SIG-M5 (cell line): ENCODE data around the gene RIMBP3C.
"Not testable (repeated sequence)": the region's sequence is repeated elsewhere in the genome, so short reads cannot be mapped to it uniquely, and the experiment has no call there.

Experiments used
- DNase-seq: peaks from one replicate; lab custom pipeline; 2025; lab: John Stamatoyannopoulos, UW

The RIMBP3C gene

DNA sequence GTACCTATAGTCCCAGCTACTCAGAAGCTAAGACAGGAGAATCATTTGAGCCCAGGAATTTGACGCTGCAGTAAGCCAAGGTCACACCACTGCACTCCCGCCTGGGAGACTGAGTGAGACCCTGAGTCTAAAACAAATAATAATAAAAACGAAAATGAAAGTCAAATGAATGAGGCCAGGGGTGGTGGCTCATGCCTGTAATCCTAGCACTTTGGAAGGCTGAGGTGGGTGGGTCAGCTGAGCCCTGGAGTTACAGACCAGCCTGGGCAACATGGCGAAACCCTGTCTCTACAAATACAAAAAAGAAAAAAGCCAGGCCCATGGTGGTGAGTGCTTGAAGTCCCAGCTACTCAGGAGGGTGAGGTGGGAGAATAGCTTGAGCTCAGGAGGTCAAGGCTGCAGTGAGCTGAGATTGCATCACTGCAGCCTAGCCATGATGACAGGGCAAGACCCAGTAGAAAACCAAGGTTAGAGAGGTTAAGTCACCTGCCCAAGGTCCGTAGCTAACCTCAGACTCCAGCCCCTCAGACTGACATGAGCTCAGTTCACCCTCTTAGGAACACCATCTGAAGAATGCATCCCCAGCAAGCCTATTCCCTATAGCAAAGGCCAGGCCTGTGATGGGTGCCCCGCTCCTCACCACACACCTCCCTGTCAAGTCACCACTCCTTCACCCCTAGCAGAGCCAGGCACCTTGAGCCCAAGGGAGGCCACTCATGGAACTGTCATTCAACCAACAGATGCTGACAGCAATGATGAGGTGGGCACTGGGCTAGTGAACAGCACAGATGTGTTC, 24.4 kb downstream of the RIMBP3C start:
- not testable (repeated sequence) for DNase-seq

DNA sequence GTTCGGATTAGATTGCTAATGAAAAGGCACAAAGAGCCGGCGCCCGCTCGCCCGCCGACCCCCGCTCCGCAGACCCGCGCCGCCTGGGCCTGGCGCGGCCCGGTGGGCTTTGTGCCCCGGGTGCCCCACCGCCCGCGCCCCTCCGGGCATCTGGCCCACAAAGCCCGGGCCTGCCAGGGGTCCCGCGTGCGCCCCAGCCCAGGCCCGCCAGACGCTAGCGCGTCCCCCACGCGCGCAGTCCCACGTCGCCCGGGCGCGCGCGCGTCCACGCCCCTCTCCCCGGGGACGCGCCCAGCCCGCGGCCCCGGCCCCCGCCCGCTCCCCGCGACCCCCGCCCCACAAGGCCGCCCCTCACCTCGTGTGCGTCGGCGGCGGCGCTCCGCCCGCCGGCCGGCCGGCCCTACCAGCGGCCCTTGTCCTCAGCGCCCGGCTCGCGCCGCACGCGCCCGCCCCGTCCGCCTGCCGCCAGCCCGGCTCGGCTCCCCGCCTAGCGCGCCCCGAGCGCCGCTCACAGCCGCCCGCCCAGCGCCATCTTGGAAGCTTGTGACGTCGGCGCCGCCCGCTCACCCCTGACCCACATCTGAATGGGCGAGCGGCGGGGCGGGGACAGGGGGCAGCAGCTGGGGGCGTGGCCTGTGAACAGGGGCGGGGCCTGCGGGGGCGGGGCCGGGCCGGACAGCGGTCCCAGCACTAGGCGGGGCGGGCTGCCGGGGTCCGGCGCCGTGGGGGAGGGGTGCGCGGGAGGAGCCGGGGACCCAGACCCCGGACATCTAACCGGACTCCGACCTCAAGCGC, 34.1 kb downstream of the RIMBP3C start:
- not testable (repeated sequence) for DNase-seq

DNA sequence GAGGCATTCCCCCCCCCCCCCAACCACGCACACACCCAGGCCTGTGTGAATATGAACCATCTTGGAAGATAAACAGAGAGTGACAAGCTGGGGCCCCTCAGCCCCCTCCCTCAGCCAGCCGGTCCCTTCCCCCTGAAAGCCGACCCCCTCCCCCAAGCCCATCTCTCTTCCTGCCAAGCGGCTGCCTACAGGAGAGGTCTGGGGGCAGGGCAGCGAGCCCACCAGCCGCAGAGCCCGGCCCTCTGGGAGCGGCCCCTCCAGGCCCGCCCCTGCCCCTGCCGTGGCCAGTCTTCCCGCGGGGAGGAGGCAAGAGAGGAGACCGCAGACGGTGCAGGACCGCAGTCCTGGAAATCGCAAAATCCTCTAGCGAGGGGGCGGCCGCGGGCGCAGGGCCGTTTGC, 34.7 kb downstream of the RIMBP3C start:
- not testable (repeated sequence) for DNase-seq

DNA sequence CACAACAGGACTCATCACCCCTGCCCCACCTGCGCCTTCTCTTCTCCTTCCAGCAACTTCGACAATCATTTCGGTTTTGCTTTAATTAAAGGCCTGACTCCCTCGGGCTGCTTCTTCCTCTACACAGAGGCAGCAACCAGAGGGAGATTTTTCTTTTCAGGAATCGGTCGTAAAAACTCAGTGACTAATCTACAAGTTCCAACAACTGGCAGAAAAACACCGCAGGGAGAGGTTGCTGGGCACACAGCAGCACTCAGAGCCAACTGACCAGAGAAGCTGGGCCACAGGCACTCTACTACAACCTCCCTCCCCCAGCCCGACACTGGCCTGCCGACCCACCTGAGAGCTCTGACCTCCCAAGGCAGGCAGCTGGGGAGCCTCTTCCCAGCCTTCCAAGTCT, 36.0 kb downstream of the RIMBP3C start:
- DNase-seq, result not testable (repeated sequence)

DNA sequence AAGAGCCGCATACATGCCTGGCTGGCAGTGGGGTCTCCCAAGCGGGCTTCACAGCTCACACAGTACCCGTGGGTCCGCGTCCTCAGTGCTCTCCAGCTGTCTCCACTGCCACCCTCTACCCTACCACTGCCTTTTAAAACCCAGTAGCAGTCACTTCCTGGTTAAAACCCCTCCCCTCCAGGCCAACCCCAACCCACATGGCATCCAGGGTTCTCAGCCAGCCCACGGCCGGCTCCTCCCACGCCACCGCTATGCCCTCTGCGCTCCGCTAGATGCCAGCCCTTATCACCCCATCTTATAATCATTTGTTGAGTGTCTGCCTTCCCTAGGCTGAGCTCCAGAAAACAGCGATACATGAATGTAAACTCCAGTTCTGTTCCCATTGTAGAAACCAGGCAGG, 37.1 kb downstream of the RIMBP3C start:
- not testable (repeated sequence) for DNase-seq

DNA sequence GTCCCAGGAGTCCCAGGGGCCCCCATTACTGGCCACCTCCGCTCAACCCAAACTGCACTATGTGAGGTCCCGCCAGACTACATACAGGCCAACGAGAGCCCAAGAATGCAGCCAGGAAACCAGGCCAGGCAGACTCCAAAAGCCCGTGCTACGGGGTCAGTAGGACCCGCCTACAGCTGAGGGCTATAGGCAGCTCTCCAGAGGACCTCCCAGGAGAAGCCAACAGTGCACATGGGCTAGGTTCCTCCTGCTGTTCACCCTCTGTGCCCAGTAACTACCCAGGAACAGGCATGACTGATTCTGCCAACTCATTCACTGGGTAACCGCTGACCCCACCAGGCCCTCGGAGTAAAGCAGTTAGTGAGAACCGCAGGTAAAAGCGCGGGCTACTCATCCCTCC, 39.2 kb downstream of the RIMBP3C start:
- DNase-seq, result not testable (repeated sequence)

DNA sequence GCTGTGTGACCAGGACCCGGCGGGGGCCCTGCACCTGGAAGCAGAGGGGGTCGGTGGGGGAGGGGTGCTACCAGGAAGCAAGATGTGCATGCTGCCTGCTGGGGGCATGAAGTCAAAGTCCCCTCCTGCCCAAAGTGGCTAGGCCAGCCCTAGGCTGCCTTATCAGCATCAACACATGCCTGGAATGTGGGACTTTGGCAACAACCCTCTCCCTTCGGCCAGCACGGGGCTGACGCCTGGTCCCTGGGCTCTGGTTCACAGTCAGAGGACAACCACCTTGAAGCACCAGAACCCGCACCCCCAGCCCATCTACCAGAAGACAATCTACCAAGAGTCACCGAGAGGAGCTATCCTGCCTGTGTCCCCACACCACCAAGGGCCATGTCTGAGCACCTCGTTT, 40.9 kb downstream of the RIMBP3C start:
- not testable (repeated sequence) for DNase-seq

DNA sequence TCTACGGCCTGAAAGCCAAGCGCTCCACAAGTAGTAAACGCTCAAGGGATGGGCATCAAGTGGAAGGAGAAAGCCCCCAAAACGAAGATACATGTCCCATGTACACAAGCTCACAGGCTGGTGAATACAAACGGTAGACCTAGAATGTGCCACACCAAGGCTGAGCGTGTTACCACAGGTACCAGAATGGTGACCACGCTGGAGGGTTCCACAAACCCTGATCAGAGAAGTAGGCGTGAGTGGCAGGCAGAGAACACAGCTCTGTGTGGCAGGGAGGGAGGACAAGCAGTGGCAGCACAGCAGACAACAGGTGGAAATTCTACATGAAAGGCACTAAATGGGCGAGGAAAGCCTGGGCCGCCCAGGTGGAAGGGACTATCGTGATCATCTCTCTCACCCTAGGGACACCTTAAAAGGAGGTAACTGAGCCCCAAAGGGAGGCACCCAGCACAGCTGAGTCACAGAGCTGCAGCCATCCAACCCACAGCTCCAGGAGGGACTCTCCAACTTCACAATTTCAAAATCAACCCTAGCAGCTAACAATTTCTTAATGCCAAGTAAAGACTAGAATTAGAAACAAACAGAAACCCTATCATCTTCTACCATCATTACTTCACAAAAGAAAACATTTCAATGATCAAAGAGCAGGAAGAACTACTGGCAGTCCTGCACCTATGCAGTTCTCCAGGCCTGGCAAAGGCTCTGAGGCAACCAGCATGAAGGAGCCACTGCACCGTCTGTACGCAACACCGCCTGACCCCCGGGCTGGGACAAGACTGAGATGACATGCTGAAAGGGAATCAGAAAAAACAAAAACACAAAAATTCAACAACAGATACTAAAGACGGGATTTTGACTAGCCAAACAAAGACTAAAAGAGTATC, 51.4 kb downstream of the RIMBP3C start:
- DNase-seq, result not testable (repeated sequence)

DNA sequence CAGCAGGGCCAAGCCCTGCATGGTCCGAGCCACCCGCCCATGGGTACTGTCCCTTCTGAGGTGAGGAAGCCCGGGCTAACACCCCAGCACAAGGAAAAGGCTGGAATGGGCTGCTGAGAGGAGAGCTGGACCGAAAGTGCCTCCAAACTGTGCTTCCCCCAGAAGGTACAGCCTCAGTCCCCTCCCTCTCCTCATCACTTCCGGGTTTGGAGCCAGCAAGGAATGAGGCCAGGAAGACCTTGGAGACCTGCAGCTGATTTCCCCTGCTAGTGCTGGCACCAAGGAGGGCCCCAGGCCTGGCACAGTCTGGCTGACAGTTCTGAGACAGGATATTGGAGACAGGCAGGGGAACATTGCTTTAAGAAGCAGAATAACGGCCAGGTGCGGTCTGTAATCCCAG, 52.8 kb downstream of the RIMBP3C start:
- not testable (repeated sequence) for DNase-seq

DNA sequence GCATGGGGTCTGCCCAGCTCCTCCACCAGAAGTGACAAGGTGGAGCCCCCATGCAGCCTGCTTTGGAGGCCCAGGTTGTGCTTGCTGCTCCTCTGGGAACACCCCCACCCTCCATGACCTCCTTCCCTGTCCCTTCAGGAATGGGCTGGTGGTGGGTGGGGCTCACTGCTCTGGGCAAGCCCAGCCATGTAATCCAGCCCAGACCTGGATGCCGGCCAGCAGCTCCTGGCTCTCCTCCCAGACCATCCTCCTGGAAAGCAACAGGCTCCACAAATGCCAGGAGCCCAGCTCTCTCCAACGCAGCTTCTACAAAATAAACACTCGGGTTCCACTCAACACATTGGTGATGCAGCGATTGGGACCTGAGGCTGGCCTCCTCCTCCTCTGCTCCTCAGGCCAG, 53.3 kb downstream of the RIMBP3C start:
- DNase-seq, result not testable (repeated sequence)
